Body of pancreas (tissue), 4 donors: ENCODE results near the gene NAT14. TPM values are rescaled to one million over a fixed set of nuclear protein-coding genes. Genes with fewer than 3 reads are reported as not detected.

Experiments used
- ATAC-seq: fragments of 150-250 bp; one replicate; pipeline ENCODE4 v1.9.1; 2016
- DNase-seq, 4 donors: peaks; one replicate each; pipeline ENCODE4 v3.0.0-alpha.2; 2019
- H3K27ac ChIP-seq, 4 donors: fragments of 200-600 bp; sonication (generic); 1 replicate in 3 of 4; 2 replicates in 1 of 4; pipeline versions ENCODE4 v1.5.1 to v1.6.1; 2016 to 2019; ENCODE audit warnings: mild to moderate bottlenecking in 1 of 4, mixed read lengths in 1 of 4, moderate library complexity in 1 of 4
- H3K27me3 ChIP-seq, 2 donors: fragments of 200-600 bp; sonication (generic); one replicate each; pipeline ENCODE4 v1.6.0; 2016; ENCODE audit warnings: mild to moderate bottlenecking in 1 of 2
- H3K36me3 ChIP-seq, 2 donors: fragments of 200-600 bp; sonication (generic); replicated peaks in 1 of 2; 2 replicates each; pipeline ENCODE4 v1.5.1; 2016; ENCODE audit warnings: low read depth in 2 of 2; ENCODE audit not compliant: insufficient read depth in 1 of 2
- H3K4me1 ChIP-seq: fragments of 200-600 bp; sonication (generic); one replicate; pipeline ENCODE4 v1.6.0; 2016
- H3K4me3 ChIP-seq, 2 donors: fragments of 200-600 bp; sonication (generic); 1 replicate in 1 of 2; 2 replicates in 1 of 2; pipeline ENCODE4 v1.5.1; 2016 to 2019
- H3K9me3 ChIP-seq, 3 donors: fragments of 200-600 bp; sonication (generic); 1 replicate in 2 of 3; 2 replicates in 1 of 3; pipeline ENCODE4 v1.5.1; 2016
- POLR2A ChIP-seq, 3 donors: fragments of 450-650 bp; IDR thresholded peaks; one replicate each; pipeline ENCODE4 v1.6.1; 2016; ENCODE audit warnings: antibody characterized with exemption in 3 of 3, mild to moderate bottlenecking in 2 of 3
- WGBS, 2 donors: methylation state at CpG; one replicate each; pipeline ENCODE4 v1.1.5; 2017; 5-methylcytosine and 5-hydroxymethylcytosine counted together
- intact Hi-C: fragments of 100-400 bp; cut with DNase I; formaldehyde crosslinking; loops from one replicate; pipeline ENCODE4 v1.15.1; 2023
- total RNA-seq, 2 donors: library from RNA; depleted of rRNA; stranded (reverse); fragments of >200 nt; gene quantifications; one replicate each; pipeline ENCODE4 v1.1.0, GENCODE V29; 2016
- TF ChIP-seq, protein P1 (sequence below), 7 experiments: fragments of 450-650 bp in 4 of 7; fragments of 200-600 bp in 3 of 7; sonication (generic) in 3 of 7; IDR thresholded peaks; one replicate each; pipeline ENCODE4 v1.5.1; 2016 to 2019; ENCODE audit warnings: antibody characterized with exemption in 7 of 7

The NAT14 gene
- total RNA-seq, 2 donors from 2014 or later, result 4.2 to 8.2 TPM

DNA sequence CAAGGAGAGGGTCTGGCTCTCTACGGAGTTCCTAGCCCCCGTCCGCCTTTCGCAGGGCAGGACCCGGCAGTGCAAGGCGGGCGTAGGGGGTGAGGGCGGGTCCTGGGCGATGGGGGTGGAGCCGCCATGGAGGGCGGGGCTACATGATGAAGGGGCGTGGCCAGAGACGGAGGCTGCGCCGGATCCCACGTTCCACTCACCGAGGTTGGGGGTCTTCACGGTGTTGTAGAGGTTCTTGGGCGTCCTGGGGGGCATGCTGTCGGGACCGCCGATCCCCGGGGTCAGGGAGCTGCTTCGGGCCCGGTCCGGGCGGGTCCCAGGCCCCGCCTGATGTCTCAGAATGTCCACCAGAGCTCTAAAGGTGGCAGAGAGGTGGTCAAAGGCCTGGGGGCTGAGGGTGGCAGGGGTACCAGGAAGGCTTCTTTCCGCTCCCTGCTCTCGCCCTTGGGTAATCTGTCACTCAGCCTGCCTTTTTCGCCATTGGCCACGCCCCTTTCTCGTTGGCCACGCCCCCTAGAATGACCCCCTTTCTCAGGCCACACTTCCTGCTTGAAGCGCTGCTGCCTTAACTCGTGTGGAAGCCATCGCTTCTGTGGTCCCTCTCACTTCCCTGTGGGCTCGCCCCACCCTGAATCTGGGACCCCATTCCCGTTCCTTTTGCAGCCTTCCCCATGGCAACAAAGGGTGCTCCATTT, 44.4 kb upstream of the NAT14 start:
- DNase-seq (no peak), ATAC-seq (no peak)
- H3K27me3 ChIP-seq, result peaks cover 0 to 26% of the 10 kb centered on the region in 2 donors
- H3K4me1 ChIP-seq, result no peaks in the 10 kb centered on the region
- no peak overlapping the region for H3K4me3 ChIP-seq
- H3K36me3 ChIP-seq, result no peaks in the 10 kb centered on the region
- no peak for TF ChIP-seq POLR2A (IDR thresholded peaks at IDR 0.05)
- TF ChIP-seq, protein P1, sequence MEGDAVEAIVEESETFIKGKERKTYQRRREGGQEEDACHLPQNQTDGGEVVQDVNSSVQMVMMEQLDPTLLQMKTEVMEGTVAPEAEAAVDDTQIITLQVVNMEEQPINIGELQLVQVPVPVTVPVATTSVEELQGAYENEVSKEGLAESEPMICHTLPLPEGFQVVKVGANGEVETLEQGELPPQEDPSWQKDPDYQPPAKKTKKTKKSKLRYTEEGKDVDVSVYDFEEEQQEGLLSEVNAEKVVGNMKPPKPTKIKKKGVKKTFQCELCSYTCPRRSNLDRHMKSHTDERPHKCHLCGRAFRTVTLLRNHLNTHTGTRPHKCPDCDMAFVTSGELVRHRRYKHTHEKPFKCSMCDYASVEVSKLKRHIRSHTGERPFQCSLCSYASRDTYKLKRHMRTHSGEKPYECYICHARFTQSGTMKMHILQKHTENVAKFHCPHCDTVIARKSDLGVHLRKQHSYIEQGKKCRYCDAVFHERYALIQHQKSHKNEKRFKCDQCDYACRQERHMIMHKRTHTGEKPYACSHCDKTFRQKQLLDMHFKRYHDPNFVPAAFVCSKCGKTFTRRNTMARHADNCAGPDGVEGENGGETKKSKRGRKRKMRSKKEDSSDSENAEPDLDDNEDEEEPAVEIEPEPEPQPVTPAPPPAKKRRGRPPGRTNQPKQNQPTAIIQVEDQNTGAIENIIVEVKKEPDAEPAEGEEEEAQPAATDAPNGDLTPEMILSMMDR (IDR thresholded peaks at IDR 0.05), result no peak
- 5 to 6% methylated on average over 11 to 38 of the region's 39 CpGs for WGBS, 2 donors
- H3K27ac ChIP-seq, result no peak overlapping the region
- no peaks in the 10 kb centered on the region for H3K9me3 ChIP-seq
- intact Hi-C loops, result no loop called here

DNA sequence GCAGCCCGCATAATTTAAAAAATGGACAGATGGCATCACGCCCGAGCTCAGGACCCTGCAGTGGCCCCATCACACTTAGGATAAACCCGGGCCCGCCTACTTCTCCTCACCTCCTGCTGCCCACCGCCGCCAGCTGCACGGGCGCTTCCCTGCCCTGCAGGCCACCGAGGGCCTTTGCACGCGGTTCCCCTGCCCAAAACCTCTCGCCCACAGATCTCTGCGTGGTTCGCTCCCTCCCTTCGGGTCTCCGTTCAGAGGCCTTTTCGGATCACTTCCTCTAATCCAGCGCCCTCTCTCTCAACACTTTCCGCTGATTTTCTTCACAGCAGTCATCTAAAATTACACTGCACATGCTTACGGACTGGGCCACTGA, 43.7 kb upstream of the NAT14 start:
- H3K4me1 ChIP-seq, result no peaks in the 10 kb centered on the region
- no peak overlapping the region for H3K4me3 ChIP-seq
- intact Hi-C loops, result no loop called here
- H3K27me3 ChIP-seq, result peaks cover 0 to 26% of the 10 kb centered on the region in 2 donors
- no peak for DNase-seq
- no peak for ATAC-seq
- no peak overlapping the region for H3K27ac ChIP-seq
- 2 to 6% methylated on average over 21 of the region's 21 CpGs for WGBS, 2 donors
- no peaks in the 10 kb centered on the region for H3K9me3 ChIP-seq
- no peaks in the 10 kb centered on the region for H3K36me3 ChIP-seq
- TF ChIP-seq, protein P1 (IDR thresholded peaks at IDR 0.05), result no peak
- no peak for TF ChIP-seq POLR2A (IDR thresholded peaks at IDR 0.05)

DNA sequence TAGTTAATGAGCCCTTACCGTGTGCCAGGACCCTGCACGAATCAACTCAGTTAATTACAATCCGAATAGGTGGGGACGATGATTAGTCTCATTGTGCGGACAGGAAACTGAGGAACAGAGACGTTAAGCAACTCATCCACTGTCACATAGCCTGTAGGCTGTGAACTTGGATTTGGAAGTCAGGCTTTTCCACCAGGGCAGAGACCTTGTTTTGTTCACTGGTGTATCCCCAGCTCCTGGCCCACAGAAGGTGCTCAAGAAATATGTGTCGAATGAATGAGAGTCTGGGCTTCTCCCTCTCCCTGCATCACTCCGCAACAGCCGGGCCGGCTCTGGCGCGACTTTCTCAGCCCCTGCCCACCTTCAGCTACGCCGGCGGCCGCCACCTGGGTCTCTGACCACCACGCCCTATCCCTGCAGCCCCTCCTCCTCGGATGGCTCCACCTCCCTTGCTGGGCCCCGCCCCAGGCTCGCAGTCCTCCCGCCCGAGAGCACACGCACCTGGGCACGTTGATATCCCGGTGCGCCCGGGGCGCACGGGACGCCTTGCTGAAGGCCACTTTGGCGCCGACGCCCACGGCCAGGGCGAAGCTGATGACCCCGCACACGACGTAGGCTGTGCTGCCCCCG, 43.2 kb upstream of the NAT14 start:
- Histone ChIP-seq H3K4me3 (no peak overlapping the region), H3K27me3 (peaks cover 0 to 26% of the 10 kb centered on the region in 2 donors), H3K27ac (no peak overlapping the region), H3K36me3 (no peaks in the 10 kb centered on the region), H3K4me1 (no peaks in the 10 kb centered on the region), H3K9me3 (no peaks in the 10 kb centered on the region)
- no peak for TF ChIP-seq POLR2A (IDR thresholded peaks at IDR 0.05)
- TF ChIP-seq, protein P1 (IDR thresholded peaks at IDR 0.05), result no peak
- DNase-seq, result no peak
- WGBS, 2 donors, result 2 to 6% methylated on average over 7 to 39 of the region's 39 CpGs
- intact Hi-C loops, result no loop called here
- no peak for ATAC-seq

DNA sequence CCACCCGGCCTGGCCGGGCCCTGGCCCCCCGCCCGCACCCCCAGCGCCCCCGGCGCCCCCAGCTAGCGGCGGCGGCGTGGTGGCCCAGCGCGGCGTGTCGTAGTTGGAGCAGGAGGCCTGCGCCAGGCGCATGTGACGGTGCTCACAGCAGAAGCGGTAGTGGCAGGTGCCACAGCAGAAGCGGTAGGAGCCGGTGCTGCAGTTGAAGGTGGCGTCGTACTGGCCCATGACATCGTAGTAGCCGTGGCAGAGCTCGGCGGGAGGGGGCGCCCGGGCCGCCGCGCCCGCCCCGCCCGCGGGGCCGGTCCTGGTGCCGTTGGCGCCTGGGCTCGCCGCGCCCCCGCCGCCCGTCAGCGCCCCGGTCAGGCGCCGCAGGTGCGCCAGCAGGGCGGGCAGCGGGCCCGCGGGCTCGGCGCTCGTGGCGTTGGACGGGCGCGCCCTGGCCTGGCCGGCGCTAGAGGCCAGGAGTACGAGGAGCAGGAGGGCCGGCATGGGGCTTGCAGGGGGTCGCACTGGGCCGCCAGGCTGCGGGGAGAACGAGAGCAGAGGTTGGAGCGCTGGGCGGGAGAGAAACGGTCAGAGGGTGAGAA, 42.5 kb upstream of the NAT14 start:
- Histone ChIP-seq H3K4me1 (no peaks in the 10 kb centered on the region), H3K9me3 (no peaks in the 10 kb centered on the region), H3K27me3 (peaks cover 0 to 26% of the 10 kb centered on the region in 2 donors), H3K4me3 (no peak overlapping the region), H3K27ac (no peak overlapping the region), H3K36me3 (no peaks in the 10 kb centered on the region)
- TF ChIP-seq POLR2A (IDR thresholded peaks at IDR 0.05), result no peak
- TF ChIP-seq, protein P1 (IDR thresholded peaks at IDR 0.05), result no peak
- WGBS, 2 donors, result 0 to 2% methylated on average over 18 to 48 of the region's 72 CpGs
- intact Hi-C loops, result no loop called here
- DNase-seq (no peak), ATAC-seq (no peak)
